ENCODE results near the gene NXPE2.

DNA sequence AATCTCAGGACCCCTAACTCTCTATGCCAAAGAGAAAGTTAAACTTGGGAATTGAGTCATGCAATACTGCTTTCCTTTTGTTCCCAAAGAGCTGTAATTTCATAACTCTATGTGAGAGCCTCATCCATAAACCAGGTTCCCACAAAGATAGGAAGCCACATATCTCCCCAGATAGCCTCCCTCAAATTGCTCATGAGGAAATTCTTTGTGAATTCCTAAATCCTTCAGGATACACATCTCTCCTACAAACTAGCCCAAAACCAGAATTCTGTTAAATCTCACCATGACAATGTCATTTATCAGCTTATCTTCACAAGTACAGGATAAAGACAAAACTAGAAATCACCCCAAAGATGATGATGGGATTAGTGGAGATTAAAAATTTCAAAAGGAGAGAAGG lies 4.7 kb upstream of the NXPE2 start:
- TF ChIP-seq, protein P1, sequence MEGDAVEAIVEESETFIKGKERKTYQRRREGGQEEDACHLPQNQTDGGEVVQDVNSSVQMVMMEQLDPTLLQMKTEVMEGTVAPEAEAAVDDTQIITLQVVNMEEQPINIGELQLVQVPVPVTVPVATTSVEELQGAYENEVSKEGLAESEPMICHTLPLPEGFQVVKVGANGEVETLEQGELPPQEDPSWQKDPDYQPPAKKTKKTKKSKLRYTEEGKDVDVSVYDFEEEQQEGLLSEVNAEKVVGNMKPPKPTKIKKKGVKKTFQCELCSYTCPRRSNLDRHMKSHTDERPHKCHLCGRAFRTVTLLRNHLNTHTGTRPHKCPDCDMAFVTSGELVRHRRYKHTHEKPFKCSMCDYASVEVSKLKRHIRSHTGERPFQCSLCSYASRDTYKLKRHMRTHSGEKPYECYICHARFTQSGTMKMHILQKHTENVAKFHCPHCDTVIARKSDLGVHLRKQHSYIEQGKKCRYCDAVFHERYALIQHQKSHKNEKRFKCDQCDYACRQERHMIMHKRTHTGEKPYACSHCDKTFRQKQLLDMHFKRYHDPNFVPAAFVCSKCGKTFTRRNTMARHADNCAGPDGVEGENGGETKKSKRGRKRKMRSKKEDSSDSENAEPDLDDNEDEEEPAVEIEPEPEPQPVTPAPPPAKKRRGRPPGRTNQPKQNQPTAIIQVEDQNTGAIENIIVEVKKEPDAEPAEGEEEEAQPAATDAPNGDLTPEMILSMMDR (IDR thresholded peaks at IDR 0.05) = no peak
- no peak for TF ChIP-seq POLR2A (IDR thresholded peaks at IDR 0.05)
- TF ChIP-seq POLR2AphosphoS5 (IDR thresholded peaks at IDR 0.05) = no peak

Measured in breast epithelium (tissue), 3 donors.